ENCODE data around the gene FNTB. TPM values are rescaled to one million over a fixed set of nuclear protein-coding genes. Genes with fewer than 3 reads are reported as not detected.

Gene FNTB
- total and polyA plus RNA-seq, 2 of the 13 experiments (the other 11 are each of a cell fraction or from before 2014, with no cell fraction given), result 23.6 to 28.5 TPM

DNA sequence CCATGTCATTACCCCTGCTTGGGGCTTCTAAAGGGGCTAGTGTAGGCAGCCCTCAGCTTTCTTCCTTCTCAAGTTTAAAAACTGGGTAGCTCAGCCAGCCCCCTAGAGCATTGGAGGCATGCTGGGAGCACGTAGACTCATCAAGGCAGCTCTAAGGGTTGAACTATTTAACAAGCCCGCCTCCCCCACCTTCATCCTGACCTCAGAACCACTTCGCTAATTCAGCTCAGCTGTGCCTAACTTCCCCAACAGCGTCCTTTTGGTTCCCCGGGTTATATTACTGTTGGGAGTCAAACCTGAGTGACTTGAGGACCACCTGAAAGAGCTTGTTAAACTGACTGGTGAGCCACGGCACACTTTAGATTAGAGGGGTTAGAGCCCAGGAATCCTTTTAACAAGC lies 85.6 kb downstream of the FNTB start:
- BruUV-seq (replicated peaks), result no TSS peak

GRCh38 chr14:65072937-65073336 lies 86.2 kb downstream of the FNTB start:
- FAIRE-seq (no peak), DNase-seq (ENCODE audit: low spot score) (no peak), ATAC-seq (no peak)
- Histone ChIP-seq H3K4me1 (ENCODE audit: insufficient read depth, low read length) (peaks cover 22% of the 10 kb centered on the region), H3K4me2 (ENCODE audit: low read depth, low read length) (no peak overlapping the region), H3K27me3 (ENCODE audit: control insufficient read depth in 1 of 2, insufficient read depth in 2 of 2, low read length in 2 of 2) (no peaks in the 10 kb centered on the region), H3K4me3 (replicated peaks in 1 of 3; ENCODE audit: insufficient read depth in 1 of 3, low read depth in 2 of 3, low read length in 3 of 3) (no peak overlapping the region), H3K36me3 (replicated peaks in 1 of 2; ENCODE audit: control insufficient read depth in 1 of 2, insufficient read depth in 2 of 2, low read length in 2 of 2) (peaks cover 13 to 37% of the 10 kb centered on the region in 2 experiments; a peak in 4 of 5 replicates), H3K9ac (ENCODE audit: insufficient read depth, low read depth, low read length) (no peak overlapping the region), H3K27ac (ENCODE audit: extremely low read length, insufficient read depth, low read length) (no peak overlapping the region), H3K9me3 (ENCODE audit: low read length) (no peaks in the 10 kb centered on the region), H2AFZ (ENCODE audit: low read length) (no peak overlapping the region), H4K20me1 (ENCODE audit: insufficient read depth, low read length) (no peaks in the 10 kb centered on the region), H3K79me2 (ENCODE audit: insufficient read depth, low read length) (no peaks in the 10 kb centered on the region)
- no TSS peak for BruUV-seq (replicated peaks)
- TF ChIP-seq MAFF (IDR thresholded peaks at IDR 0.05; ENCODE audit: low read depth, low read length) (peak; percentile 13; the same call in 1 of the 2 replicates), ZNF724P (CRISPR knock-in tag; IDR thresholded peaks at IDR 0.05; ENCODE audit: borderline replicate concordance) (no peak), NONO (IDR thresholded peaks at IDR 0.05) (no peak), NONO (CRISPR knock-in tag; conservative IDR thresholded peaks at IDR 0.05) (no peak)
- WGBS (ENCODE audit: low lambda C conversion rate), result 100% methylated on average over 1 of the region's 1 CpG
- intact Hi-C loops (cut with micrococcal nuclease; ENCODE audit: unreplicated experiment) (no loop called here), in situ Hi-C loops (cut with HindIII; ENCODE audit: extremely low pct_ligation_motif_present, low pct_unique_long_range_greater_than_20kb) (no loop called here)
- ChIA-PET CTCF (ENCODE audit: low intra/inter-chr PET ratio, low total read pairs) (no interaction called here), POLR2A (interaction anchor here (0.7 to 1.3 kb wide), 2 partner anchors 26 to 86 kb away, joined by 3 read pairs; no protein-coding TSS in a partner anchor)

More for the DNA sequence above, 85.6 kb downstream of the FNTB start:
- Histone ChIP-seq H3K4me2 (ENCODE audit: low read depth, low read length) (no peak overlapping the region), H3K9me3 (ENCODE audit: low read length) (no peaks in the 10 kb centered on the region), H3K79me2 (ENCODE audit: insufficient read depth, low read length) (no peaks in the 10 kb centered on the region), H3K27ac (ENCODE audit: extremely low read length, insufficient read depth, low read length) (no peak overlapping the region), H3K27me3 (ENCODE audit: control insufficient read depth in 1 of 2, insufficient read depth in 2 of 2, low read length in 2 of 2) (no peaks in the 10 kb centered on the region), H4K20me1 (ENCODE audit: insufficient read depth, low read length) (no peaks in the 10 kb centered on the region), H3K36me3 (replicated peaks in 1 of 2; ENCODE audit: control insufficient read depth in 1 of 2, insufficient read depth in 2 of 2, low read length in 2 of 2) (peaks cover 13 to 31% of the 10 kb centered on the region in 2 experiments; a peak in 4 of 5 replicates), H3K4me3 (replicated peaks in 1 of 3; ENCODE audit: insufficient read depth in 1 of 3, low read depth in 2 of 3, low read length in 3 of 3) (no peak overlapping the region), H3K9ac (ENCODE audit: insufficient read depth, low read depth, low read length) (no peak overlapping the region), H3K4me1 (ENCODE audit: insufficient read depth, low read length) (peaks cover 22% of the 10 kb centered on the region), H2AFZ (ENCODE audit: low read length) (no peak overlapping the region)
- ChIA-PET CTCF (ENCODE audit: low intra/inter-chr PET ratio, low total read pairs) (no interaction called here), POLR2A (no interaction called here)
- in situ Hi-C loops (cut with HindIII; ENCODE audit: extremely low pct_ligation_motif_present, low pct_unique_long_range_greater_than_20kb) (no loop called here), intact Hi-C loops (cut with micrococcal nuclease; ENCODE audit: unreplicated experiment) (no loop called here)
- DNase-seq (ENCODE audit: low spot score) (no peak), ATAC-seq (no peak), FAIRE-seq (no peak)
- whole genome bisulfite sequencing (ENCODE audit: low lambda C conversion rate), result 98% methylated on average over 6 of the region's 6 CpGs
- TF ChIP-seq TBX2 (CRISPR knock-in tag; IDR thresholded peaks at IDR 0.05; ENCODE audit: borderline replicate concordance) (no peak), SPEN (CRISPR knock-in tag; IDR thresholded peaks at IDR 0.05; ENCODE audit: low read depth) (no peak), SSRP1 (CRISPR knock-in tag; IDR thresholded peaks at IDR 0.05) (no peak)
